Endothelial cell of umbilical vein (primary cell): ENCODE data around the gene CDCA7L. TPM values are rescaled to one million over a fixed set of nuclear protein-coding genes. Genes with fewer than 3 reads are reported as not detected.

Source experiments
- BruUV-seq: library from RNA; stranded (reverse); fragments of 400-500 nt; replicated peaks from 2 replicates; lab custom pipeline; 2021; lab: Mats Ljungman, UMichigan
- CTCF ChIA-PET: fragments of 300-600, 350-600 bp; sonication (Branson Sonifier 250); formaldehyde crosslinking; loops from one replicate; lab custom pipeline; 2021; ENCODE audit warnings: antibody characterized with exemption, inconsistent platforms; lab: Charles Lee
- POLR2A ChIA-PET: fragments of 300-600, 350-600 bp; sonication (Branson Sonifier 250); formaldehyde crosslinking; loops from one replicate; lab custom pipeline; 2021; ENCODE audit warnings: antibody characterized with exemption, inconsistent platforms; lab: Charles Lee
- DNase-seq: peaks from one replicate; pipeline ENCODE4 v3.0.0-alpha.2; 2011; ENCODE audit warnings: low read depth, low spot score
- FAIRE-seq: peaks from 2 replicates; lab custom pipeline; 2011; peaks lifted over from hg19 to GRCh38; lab: Jason Lieb, UNC
- H2AFZ ChIP-seq: 2 replicates; pipeline ENCODE4 v1.6.0; 2012; ENCODE audit warnings: low read depth, low read length, control low read depth, inconsistent platforms
- H3K27ac ChIP-seq: 2 replicates; pipeline ENCODE4 v1.5.1; 2011; ENCODE audit warnings: low read depth, mild to moderate bottlenecking, control low read depth, low read length, moderate library complexity; ENCODE audit not compliant: insufficient read depth
- H3K27me3 ChIP-seq, 2 experiments: 2 replicates each; pipeline versions ENCODE4 v1.6.0 to v1.6.1; 2011; ENCODE audit warnings: low read length in 2 of 2, mixed read lengths in 1 of 2; ENCODE audit not compliant: control insufficient read depth in 2 of 2, insufficient read depth in 2 of 2
- H3K36me3 ChIP-seq, 2 experiments: 2 replicates in 1 of 2; 3 replicates in 1 of 2; pipeline ENCODE4 v1.5.1; 2011; ENCODE audit warnings: low read length in 2 of 2, mild to moderate bottlenecking in 1 of 2, moderate library complexity in 1 of 2; ENCODE audit not compliant: control insufficient read depth in 2 of 2, insufficient read depth in 2 of 2; ENCODE audit errors: extremely low read depth in 1 of 2
- H3K4me1 ChIP-seq: 3 replicates; pipeline ENCODE4 v1.5.1; 2011; ENCODE audit warnings: mild to moderate bottlenecking, low read length; ENCODE audit not compliant: control insufficient read depth, insufficient read depth; ENCODE audit errors: extremely low read depth
- H3K4me2 ChIP-seq: 2 replicates; pipeline ENCODE4 v1.6.1; 2011; ENCODE audit warnings: low read length, control low read depth, mixed read lengths; ENCODE audit not compliant: insufficient read depth
- H3K4me3 ChIP-seq, 3 experiments: fragments of 200-600 bp in 1 of 3; sonication (generic), shearing (Covaris generic) in 1 of 3; replicated peaks in 1 of 3; 2 replicates each; pipeline ENCODE4 v1.5.1; 2011 to 2016; ENCODE audit warnings: control low read depth in 3 of 3, low read length in 3 of 3, mild to moderate bottlenecking in 2 of 3, inconsistent platforms in 1 of 3, low read depth in 1 of 3, moderate library complexity in 1 of 3; ENCODE audit not compliant: insufficient read depth in 1 of 3
- H3K79me2 ChIP-seq: 2 replicates; pipeline ENCODE4 v1.6.0; 2012; ENCODE audit warnings: low read length, inconsistent platforms; ENCODE audit not compliant: control insufficient read depth, insufficient read depth
- H3K9ac ChIP-seq: replicated peaks from 2 replicates; pipeline ENCODE3; 2011; ENCODE audit warnings: low read length, control low read depth; ENCODE audit not compliant: insufficient read depth; ENCODE audit errors: extremely low read depth
- H3K9me1 ChIP-seq: replicated peaks from 3 replicates; pipeline ENCODE4 v1.6.0; 2011; ENCODE audit warnings: mild to moderate bottlenecking, low read length; ENCODE audit not compliant: control insufficient read depth, insufficient read depth; ENCODE audit errors: extremely low read depth
- H3K9me3 ChIP-seq: replicated peaks from 2 replicates; pipeline ENCODE4 v1.5.1; 2012; ENCODE audit warnings: low read length, inconsistent platforms; ENCODE audit not compliant: control insufficient read depth, insufficient read depth
- H4K20me1 ChIP-seq: replicated peaks from 2 replicates; pipeline ENCODE3; 2011; ENCODE audit warnings: mild to moderate bottlenecking, low read length; ENCODE audit not compliant: control insufficient read depth, insufficient read depth; ENCODE audit errors: extremely low read depth
- CTCF ChIP-seq, 2 donors: IDR thresholded peaks; 1 replicate in 1 of 2; 2 replicates in 1 of 2; pipeline ENCODE4 v1.5.1; 2011; ENCODE audit warnings: low read length in 2 of 2, mild to moderate bottlenecking in 2 of 2, moderate library complexity in 2 of 2, control low read depth in 1 of 2, inconsistent platforms in 1 of 2, low read depth in 1 of 2; ENCODE audit not compliant: insufficient read depth in 1 of 2; ENCODE audit errors: extremely low read depth in 1 of 2
- EZH2 ChIP-seq: IDR thresholded peaks from 2 replicates; pipeline ENCODE4 v1.6.1; 2012; ENCODE audit warnings: borderline replicate concordance, low read depth, mild to moderate bottlenecking, moderate library complexity, low read length, inconsistent platforms; ENCODE audit not compliant: severe bottlenecking
- FOS ChIP-seq: IDR thresholded peaks from 2 replicates; pipeline ENCODE4 v1.6.1; 2011; ENCODE audit warnings: mild to moderate bottlenecking, low read length, moderate library complexity, borderline replicate concordance; ENCODE audit not compliant: insufficient read depth
- GATA2 ChIP-seq: IDR thresholded peaks from 2 replicates; pipeline ENCODE4 v1.7.0; 2011; ENCODE audit warnings: low read depth, mild to moderate bottlenecking, moderate library complexity, mixed read lengths, low read length; ENCODE audit not compliant: insufficient read length, insufficient read depth
- JUN ChIP-seq: IDR thresholded peaks from 2 replicates; pipeline ENCODE4 v1.6.1; 2011; ENCODE audit warnings: borderline replicate concordance, low read depth; ENCODE audit not compliant: insufficient read length, insufficient read depth
- MAX ChIP-seq: IDR thresholded peaks from 2 replicates; pipeline ENCODE4 v1.6.1; 2011; ENCODE audit not compliant: insufficient read depth, insufficient read length
- MYC ChIP-seq: IDR thresholded peaks from one replicate; pipeline ENCODE4 v1.6.1; 2011; ENCODE audit warnings: mild to moderate bottlenecking, low read depth, low read length
- POLR2A ChIP-seq: IDR thresholded peaks from 2 replicates; pipeline ENCODE4 v1.6.1; 2012; ENCODE audit warnings: low read depth, mild to moderate bottlenecking, control low read depth, low read length
- POLR2AphosphoS5 ChIP-seq: IDR thresholded peaks from 2 replicates; pipeline ENCODE4 v1.6.1; 2012; ENCODE audit warnings: low read depth, mild to moderate bottlenecking, control low read depth, low read length, moderate library complexity; ENCODE audit not compliant: insufficient read depth
- dilution Hi-C: fragments of 300-500 bp; cut with MboI; formaldehyde crosslinking; loops from one replicate; pipeline ENCODE4 v1.15.0; 2019; ENCODE audit warnings: low sequenced_read_pairs; ENCODE audit not compliant: extremely low pct_ligation_motif_present
- intact Hi-C: fragments of 100-400 bp; cut with micrococcal nuclease; formaldehyde crosslinking; loops from one replicate; pipeline ENCODE4 v1.10.0; 2022
- polyA plus RNA-seq, 4 experiments: library from polyadenylated mRNA; depleted of rRNA in 3 of 4; stranded (reverse) in 3 of 4; unstranded in 1 of 4; fragments of >200 nt; gene quantifications; 2 replicates each; pipeline versions ENCODE4 v1.2.1 to v1.2.3, GENCODE V29; 2011 to 2012; ENCODE audit warnings: missing spikeins in 1 of 4
- total RNA-seq: library from RNA; stranded (reverse); gene quantifications from 2 replicates; pipeline ENCODE4 v1.2.3, GENCODE V29; 2021

Gene CDCA7L
- total and polyA plus RNA-seq, 2 donors (not counting 3 experiments of a cell fraction or from before 2014, with no cell fraction given): 68.4 to 91.6 TPM

- DNase-seq: no peak
- no peak for TF ChIP-seq POLR2AphosphoS5
- TF ChIP-seq MYC: no peak
- no peak for TF ChIP-seq FOS
- TF ChIP-seq JUN: no peak
- TF ChIP-seq MAX: no peak
- TF ChIP-seq POLR2A: no peak
- no peak for TF ChIP-seq CTCF (IDR thresholded peaks at IDR 0.05; ENCODE audit: extremely low read depth in 1 of 2, insufficient read depth in 1 of 2, low read depth in 1 of 2, low read length in 2 of 2)
- no peak for TF ChIP-seq GATA2
- no peak for TF ChIP-seq EZH2
- ChIA-PET CTCF (no interaction called here), POLR2A (no interaction called here)
- H3K27ac ChIP-seq: no peak overlapping the region
- no peaks in the 10 kb centered on the region for H3K36me3 ChIP-seq
- no peak for FAIRE-seq
- H3K9ac ChIP-seq: no peak overlapping the region
- no peak overlapping the region for H3K4me3 ChIP-seq
- no peaks in the 10 kb centered on the region for H3K4me1 ChIP-seq
- H3K4me2 ChIP-seq: no peak overlapping the region
- dilution Hi-C loops: no loop called here
- H3K9me1 ChIP-seq: no peaks in the 10 kb centered on the region
- no peak overlapping the region for H2AFZ ChIP-seq
- H4K20me1 ChIP-seq: no peaks in the 10 kb centered on the region
- no peaks in the 10 kb centered on the region for H3K9me3 ChIP-seq
- H3K27me3 ChIP-seq: no peaks in the 10 kb centered on the region
- intact Hi-C loops: no loop called here
- no peaks in the 10 kb centered on the region for H3K79me2 ChIP-seq
- BruUV-seq: no TSS peak
Measured at GRCh38 chr7:21886396-21886795, 59.3 kb downstream of the CDCA7L start.
